HG02571 (cell line): ENCODE data around the gene SP5.
"Not testable (repeated sequence)": the region's sequence is repeated elsewhere in the genome, so short reads cannot be mapped to it uniquely, and the experiment has no call there.

Experiments used
- ATAC-seq: cut with Tn5 transposase; IDR thresholded peaks from one replicate; pipeline ENCODE4 v1.9.1; 2021; ENCODE audit warnings: mild to moderate bottlenecking, moderate library complexity; ENCODE audit not compliant: unreplicated experiment

Gene SP5

DNA sequence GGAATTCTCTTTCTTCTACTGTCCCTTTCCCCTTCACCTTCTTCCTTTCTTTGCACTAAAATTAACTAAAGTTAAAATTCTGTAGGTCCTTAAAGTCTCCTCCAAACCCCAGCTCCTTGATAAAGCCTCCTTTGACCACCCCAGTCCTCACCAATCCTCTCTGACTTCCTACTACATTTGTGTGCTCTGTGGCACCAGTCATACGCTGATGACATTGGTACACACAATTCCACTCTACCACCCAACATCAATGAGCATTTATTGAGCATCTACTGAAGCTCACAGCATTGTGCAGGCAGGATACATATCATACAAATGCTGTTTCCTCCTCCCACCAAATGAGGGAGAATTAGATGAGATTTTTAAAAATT, 4.5 kb upstream of the SP5 start:
- ATAC-seq, result no peak

DNA sequence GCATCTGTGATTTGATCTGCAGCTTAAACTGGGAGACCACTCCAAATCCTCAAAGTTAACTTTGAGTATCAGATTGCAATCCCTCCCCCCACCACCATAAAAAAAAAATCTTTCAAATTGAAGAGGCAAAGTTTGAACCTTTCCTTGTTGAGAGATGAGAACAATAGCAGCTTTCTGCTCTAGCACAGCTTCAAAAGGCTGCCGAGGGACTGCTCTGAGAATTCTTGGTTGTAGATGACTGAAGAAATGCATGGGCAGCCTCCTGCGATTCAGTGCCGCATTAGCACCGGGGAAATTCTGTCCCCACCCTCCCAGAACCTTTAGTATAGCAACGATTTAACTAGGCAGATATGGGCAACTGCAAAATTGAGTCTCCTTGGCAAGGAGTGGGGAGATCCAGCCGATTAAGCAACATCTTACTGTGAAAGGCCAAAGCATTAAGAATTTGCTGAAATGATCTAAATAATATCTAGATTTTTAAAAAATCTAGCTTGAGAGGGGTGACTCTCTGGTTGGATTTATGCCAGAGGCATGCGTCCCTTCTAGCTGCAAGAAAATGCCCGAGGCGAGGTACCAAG, 3.9 kb upstream of the SP5 start:
- ATAC-seq, result no peak

DNA sequence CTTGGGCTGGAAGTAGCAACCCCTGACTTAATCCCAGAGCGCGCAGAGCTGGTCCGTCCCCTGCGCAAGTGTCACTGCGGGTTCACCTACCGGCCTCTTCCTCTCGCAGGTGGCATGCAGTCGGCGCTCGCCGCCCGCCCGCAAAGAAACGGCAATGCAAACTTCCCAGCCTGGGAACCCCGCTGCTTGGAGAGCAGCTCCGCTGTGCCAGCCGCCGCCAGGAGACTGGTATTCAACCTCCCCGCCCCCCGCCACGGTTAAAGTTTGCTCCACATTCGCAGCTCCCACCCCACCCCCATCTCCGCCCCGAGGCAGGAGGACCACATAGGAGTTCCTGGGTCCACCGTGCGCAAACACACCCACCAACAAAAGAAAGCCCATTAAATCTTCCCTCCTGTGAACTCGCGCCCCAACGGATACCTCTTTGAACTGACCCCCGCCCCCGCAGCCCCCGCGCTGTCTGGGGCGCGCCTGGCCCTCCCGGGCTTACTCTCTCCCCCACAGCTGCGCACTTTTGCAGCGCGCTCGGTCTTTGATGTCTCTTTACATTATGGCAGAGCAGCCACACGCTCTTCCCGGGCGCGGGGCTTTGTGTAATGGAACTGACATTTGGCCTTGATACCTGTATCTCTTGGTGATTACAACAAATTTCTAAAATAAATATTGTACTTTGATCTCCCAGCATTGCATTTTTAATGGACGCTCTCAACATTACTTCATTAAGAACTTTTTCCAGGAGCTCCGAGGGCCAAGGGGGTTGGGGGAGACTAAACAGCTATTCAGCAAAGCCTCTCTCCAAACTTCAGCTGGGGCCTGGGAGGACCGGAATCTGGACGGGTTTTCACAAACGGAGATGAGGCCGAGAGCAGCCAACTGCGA, 3.1 kb upstream of the SP5 start:
- no peak for ATAC-seq

DNA sequence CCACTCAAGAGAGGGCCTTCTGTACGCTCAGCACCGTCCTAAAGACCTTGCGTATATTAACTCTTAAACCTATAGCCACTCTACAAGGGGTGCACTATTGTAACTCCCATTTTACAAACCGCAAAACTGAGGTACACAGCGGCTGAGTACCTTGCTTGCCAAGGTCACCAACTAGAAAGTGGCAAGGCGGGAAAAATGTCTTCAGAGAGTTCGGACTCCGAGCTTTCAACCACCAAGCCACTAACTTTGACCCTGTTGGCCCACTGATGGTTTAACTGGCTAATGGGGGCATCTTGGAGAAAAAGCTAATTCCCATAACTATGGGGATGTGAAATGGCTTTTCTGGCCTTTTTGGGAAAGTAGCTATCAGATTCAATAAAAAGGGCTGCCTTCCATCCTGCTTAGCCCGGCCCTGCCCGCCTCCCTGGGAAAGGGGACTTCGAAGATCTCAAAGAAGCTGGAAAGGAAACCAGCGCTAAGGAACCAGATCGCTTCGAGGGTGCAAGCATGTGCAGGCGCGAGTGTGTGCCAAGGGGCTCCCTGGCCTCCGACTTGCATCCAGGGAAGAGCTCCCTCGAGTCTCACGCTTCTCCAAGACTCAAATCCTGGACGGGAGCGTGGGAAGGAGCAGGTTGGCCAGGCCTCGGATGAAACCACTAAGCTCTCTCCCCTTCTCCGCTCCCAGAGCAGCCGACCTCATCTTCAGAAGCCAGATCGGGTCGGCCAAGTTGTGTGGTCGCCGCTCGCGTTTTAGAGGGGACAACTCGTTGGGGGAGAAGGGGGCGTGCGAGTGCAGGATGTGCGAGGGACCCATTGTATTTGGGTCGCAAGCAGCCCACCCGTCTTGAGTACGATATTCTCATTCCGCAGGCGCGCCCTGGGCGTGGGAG, 2.2 kb upstream of the SP5 start:
- ATAC-seq, result no peak

DNA sequence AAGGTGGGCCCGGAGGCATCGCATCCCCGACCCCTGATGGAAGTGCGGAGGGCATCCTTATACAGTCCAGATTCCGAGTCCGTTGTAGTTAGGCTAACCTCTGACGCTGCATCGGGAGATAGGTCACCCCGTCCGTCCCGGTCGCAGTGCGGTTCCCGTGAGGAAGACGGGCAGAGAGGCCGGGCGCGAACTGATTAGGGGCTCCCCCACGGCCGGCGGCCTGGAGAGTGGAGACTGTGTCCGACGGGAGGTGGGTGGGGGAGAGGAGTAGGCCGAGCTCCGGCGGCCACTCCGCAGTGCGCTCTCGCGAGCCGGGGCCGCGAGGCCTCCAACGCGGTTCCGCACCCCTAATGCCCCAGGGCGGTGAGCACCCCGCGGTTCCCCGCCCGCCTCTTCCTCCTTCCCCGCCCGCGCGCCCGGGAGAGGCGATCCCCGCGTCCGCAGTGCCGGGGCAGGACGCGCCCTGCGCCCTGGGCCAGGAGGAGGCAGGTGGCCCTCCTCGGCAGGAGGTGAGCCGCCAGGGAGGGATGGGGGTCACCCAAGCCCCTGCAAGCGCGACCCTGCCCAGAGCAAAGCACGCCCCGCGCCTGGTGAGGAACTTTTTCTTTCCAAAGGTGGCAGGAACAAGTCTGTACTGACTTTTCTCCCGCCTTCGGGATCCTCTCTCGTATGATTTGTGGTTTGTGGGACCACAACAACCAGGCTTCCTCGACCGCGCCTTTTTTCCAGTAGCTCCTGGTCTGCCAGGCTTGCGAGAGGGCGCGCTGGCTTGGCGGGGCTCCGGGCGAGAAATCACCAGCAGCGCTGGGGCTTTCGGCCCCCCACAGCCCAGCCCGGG, 1.4 kb upstream of the SP5 start:
- no peak for ATAC-seq

DNA sequence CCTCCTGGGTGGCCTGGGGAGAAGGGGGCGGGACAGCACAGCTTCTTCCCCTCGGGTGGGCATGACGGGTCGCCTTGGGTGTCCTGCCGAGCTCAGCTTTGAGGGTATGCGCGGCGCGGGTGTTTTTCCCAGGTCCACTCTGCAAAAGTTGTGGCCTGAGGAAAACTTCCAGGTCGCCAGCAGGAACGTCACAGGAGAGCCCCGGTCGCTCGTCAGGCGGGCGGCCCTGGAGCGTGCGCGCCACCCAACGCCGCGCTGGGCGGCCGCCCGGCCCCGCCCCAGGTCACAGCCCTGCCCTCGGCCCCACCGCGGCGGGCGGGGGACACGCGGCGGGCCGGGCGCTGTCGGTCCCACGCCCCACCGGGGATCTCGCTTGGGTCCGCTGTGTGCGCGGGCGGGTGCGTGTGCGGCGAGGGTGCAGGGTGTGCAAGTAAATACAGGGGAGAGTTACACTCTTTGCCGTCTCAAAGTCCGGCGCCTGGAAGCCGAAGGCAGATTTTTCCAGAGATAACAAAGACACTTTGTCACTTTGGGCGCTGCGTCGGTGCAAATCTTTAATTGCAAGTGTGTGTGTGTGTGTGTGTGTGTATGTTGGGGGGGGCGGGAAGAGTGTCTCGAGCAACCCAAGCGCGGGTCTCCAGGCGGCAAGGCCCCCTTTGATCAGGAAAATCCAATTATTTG, 616 bp upstream of the SP5 start:
- no peak for ATAC-seq

DNA sequence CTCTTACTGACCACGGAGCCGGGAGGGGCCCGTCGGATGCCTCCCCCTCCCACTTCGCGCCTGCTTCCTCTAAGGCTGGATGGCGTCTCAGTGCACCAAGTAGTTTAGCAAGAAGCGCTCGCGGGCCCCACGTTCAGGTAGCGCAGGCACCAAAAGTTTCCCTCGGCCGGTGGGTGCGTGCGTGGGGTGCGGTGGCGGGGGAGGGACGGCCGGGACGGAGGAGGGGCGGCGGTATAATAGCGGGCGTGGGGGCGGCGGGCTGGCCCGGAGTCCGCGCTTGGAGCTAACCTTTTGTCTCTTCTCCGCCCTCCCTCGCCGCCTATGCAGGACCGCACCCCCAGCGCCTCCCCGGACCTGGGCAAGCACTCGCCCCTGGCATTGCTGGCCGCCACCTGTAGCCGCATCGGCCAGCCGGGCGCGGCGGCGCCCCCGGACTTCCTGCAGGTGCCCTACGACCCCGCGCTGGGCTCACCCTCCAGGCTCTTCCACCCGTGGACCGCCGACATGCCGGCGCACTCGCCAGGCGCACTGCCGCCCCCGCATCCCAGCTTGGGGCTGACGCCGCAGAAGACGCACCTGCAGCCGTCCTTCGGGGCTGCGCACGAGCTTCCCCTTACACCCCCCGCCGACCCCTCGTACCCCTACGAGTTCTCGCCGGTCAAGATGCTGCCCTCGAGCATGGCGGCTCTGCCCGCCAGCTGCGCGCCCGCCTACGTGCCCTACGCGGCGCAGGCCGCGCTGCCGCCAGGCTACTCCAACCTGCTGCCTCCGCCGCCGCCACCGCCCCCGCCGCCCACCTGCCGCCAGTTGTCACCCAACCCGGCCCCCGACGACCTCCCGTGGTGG, 1.0 kb downstream of the SP5 start:
- ATAC-seq, result no peak

DNA sequence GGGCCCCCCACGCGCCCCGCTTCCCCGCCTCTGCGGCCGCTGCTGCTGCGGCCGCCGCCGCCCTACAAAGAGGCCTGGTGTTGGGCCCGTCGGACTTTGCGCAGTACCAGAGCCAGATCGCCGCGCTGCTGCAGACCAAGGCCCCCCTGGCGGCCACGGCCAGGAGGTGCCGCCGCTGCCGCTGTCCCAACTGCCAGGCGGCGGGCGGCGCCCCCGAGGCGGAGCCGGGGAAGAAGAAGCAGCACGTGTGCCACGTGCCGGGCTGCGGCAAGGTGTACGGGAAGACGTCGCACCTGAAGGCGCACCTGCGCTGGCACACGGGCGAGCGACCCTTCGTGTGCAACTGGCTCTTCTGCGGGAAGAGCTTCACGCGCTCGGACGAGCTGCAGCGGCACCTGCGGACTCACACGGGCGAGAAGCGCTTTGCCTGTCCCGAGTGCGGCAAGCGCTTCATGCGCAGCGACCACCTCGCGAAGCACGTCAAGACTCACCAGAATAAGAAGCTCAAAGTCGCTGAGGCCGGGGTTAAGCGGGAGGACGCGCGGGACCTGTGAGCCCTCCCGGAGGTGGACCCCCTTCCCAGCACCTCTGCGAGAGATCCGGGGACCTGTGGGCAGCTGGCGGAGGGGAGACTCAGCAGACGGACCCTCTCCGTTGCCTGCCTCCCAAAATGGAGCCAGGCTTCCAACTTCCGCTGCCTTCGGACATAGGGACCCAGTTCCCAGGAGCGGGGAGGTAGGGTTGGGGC, 1.9 kb downstream of the SP5 start:
- no peak for ATAC-seq

DNA sequence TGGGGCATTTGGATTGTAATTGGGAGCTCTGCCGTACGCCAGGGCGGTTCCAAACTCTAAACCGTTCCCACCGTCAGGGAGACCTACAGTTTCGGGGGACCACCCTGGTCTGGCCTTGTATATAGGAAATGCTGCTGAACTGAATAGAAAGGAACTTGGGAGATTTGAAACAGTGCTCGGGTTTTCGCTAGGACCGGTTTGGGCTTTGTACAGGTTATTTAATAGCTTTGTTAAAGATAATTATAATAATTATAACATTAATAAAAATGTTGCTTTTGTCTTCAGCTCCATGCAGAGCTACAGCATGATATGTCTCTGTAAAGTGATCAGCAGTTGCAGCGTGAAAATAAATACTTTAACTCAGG, 2.4 kb downstream of the SP5 start:
- ATAC-seq, result no peak

DNA sequence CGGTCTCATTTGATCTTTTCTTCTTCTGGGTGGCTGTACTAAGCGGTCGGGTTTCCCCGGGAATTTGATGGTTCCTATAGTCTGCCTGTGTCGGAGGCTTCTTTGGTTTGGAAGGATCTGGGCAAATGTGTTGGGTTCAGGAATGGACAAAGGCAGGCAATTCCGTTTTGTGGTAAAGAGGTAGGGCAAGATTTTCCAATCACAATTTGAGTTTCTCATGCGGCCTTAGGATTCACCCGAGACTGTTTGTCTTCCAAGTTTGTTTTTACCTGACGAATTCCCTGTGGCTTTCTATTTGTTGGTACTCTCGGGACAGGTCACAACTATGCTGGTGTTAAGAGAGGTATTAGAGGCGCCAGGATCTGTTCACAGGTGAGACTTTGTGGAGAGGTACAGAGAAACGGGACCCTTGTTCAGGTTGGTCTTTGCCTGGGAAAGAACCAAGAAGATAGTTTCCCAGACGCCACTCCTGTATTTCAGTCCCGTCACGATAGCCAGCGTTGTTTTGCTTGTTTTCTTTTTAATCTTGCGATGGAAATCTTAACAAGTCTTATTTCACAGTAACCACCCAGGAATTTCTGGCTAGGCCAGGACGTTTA, 3.0 kb downstream of the SP5 start:
- no peak for ATAC-seq

DNA sequence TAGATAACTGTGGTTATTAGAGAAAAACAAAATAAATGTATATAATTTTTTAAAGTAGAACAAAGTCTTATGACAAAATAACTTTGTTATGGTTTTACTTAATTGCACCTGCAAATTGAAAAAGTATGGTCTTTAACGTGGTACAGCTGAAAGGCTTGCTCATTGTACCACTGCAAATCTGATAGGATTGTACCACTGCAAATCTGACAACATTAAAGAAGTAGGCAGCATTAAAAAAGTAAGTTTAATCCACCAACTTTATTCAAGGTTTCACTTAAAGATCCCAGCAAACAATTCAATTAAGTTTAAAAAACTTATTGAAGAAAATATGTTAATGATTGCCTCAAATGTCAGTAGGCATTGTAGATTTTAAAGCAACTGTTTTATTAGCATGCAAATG, 4.7 kb downstream of the SP5 start:
- ATAC-seq, result no peak

DNA sequence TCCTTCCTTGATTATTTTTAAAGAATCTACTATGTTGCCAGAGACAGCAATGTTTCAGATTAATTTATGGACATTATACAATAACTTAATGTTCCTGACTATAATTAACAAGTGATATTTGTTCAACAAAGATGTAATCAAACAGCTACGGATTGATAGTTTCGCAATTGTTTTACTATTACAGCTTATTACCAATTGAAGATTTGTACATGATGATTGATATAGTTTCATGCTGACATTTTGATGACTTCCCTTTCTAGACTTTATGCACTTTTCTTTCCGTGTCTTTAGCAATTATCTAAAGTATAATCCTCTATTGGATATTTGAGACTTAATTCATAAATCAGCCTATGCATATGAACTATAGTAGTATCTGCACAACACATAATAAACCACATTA, 6.5 kb downstream of the SP5 start:
- no peak for ATAC-seq

DNA sequence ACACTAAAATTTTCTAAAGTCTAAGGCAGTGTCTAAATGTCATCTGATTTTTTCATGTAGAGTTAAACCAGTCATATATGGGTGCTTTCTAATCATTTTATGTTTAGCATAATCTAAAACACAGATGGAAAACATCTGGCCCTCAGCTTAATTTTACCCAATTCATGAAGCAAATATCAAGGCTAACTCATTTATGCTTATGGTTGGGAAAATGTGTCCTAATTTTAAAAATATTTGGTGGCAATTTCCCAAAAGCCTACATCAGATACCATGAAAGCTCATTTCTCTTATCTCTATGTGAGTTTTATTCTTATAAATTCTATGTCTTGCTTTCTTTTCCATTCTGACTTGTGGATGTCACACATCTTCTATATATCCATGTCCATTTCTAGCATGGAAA, 7.2 kb downstream of the SP5 start:
- no peak for ATAC-seq

DNA sequence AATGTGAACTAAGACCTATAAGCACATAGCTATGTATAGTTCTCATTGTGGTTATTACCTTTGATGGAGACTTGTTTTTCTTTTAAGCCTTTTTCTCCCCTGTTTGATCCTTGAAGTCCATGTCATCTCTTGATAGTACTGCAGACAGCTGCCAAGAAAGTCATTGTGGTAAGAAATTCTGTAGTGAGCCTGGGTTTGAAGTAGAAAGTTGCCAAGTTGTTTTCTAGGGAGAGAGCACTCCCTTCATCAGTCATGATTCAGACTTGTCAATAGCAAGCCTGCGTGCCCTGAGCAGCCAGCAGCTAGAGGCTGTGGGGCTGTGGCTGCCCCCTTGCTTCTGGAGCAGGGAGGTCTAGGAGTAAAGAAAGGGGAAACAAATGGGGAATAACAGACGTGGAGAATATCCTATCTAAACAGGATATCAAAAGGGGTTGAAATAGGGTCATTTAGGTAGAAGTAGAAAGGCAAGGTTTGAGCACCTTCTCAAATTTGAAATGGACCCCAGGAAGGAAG, 8.4 kb downstream of the SP5 start:
- no peak for ATAC-seq

DNA sequence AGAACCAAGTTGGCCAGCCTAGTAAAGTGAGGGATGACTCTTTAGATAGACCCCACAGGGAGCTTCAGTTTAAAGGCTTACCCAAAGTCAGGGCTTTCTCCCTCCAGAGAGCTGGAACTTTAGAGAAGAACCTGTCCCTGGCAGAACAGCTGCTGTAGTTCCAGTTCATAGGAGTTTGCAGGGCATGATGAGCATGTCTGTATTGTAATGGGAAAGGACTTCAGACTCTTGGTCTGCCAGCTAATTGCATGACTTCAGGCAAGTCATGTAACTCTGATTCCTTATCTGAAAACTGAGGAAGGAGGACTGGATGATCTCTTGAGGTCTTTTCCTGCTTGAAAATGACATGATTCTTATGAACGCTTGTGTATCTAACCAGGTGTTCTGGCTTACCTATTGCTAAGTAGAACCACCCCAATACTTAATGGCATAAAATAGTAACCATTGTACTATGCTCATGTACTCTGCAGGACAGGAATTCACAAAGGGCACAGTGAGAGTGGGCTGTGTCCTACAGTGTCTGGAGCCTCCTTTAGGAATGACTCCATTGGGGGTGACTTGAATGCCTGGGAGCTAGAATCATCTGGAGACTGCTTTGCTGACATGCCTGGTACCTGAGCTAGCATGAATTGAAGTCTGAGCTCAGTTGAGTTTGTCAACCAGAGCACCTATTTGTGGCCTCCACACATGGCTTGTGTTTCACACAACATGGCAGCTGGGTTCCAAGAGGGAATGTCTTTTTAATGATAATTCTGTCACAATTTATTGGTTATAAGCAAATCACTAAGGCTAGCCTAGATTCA, 18.9 kb downstream of the SP5 start:
- no peak for ATAC-seq

DNA sequence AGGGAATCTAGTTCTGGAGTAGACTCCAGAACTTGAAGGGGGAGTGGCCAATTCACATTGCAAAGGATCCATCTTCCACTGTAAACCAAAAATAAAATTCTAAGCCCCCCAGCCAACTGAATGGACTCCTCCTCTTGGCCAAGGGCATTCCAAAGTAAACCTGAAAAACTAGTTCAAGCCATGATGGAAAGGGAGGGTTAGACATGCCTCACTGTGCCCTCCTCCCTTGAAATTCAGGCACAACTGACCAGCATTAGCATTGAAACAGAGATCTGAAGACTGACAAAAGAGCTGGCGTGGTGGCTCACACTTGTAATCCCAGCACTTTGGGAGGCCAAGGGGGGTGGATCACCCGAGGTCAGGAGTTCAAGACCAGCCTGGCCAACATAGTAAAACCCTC, 19.5 kb downstream of the SP5 start:
- not testable (repeated sequence) for ATAC-seq

DNA sequence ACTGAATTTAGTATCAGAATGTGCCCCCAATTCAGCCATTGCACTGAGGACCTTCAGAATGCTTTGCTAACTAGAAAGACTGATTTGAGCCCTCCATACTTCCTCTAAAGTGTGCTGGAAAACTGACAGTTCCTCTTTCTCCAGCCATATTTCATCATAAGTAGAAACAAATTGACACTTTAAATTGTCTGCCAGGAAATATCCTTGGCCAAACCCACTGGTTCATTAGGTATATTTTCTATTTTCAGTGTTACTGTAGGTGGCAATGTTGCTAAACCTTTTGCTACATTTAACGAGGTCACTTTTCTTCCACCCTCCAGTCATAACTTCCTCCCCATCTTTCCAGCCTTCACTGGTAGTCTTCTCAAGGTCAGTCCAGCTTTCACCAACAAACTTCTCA, 21.5 kb downstream of the SP5 start:
- no peak for ATAC-seq
